ENCODE results near the gene STN1.

The STN1 gene

DNA sequence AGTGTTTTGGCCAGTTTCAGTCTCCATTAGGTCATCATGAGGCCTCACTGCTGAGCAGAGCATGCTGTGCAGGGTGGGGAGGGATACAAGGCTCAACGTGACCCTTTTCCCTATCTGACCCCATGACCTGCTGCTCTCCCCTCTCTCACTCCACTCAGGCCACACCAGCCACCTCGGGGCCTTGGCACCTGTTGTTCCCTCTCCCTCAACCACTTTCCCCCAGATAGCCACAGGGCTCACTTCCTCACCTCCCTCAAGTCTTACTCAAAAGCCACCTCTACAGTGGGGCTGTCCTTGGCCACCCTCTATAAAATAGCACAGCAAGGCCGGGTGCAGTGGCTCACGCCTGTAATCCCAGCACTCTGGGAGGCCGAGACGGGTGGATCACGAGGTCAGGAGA is 76.5 kb downstream of the STN1 start:
- Histone ChIP-seq H3K27ac (ENCODE audit: low read depth, low read length, poor library complexity, severe bottlenecking) (no peak overlapping the region), H4K20me1 (ENCODE audit: insufficient read depth, low read length) (no peaks in the 10 kb centered on the region), H3K27me3 (ENCODE audit: insufficient read depth, low read length) (no peaks in the 10 kb centered on the region), H3K4me3 (ENCODE audit: low read depth, low read length, poor library complexity, severe bottlenecking) (no peak overlapping the region), H3K36me3 (ENCODE audit: insufficient read depth, low read length) (no peaks in the 10 kb centered on the region), H3K4me1 (ENCODE audit: insufficient read depth, low read length, severe bottlenecking) (peaks cover 23% of the 10 kb centered on the region), H3K9me3 (ENCODE audit: low read length) (no peaks in the 10 kb centered on the region), H2AFZ (ENCODE audit: low read length) (no peak overlapping the region), H3K9me2 (ENCODE audit: low read depth, low read length) (no peaks in the 10 kb centered on the region), H3K9ac (ENCODE audit: low read length) (no peak overlapping the region), H3F3A (ENCODE audit: insufficient read depth, low read length) (no peaks in the 10 kb centered on the region), H3K79me2 (ENCODE audit: insufficient read depth, low read length) (no peaks in the 10 kb centered on the region), H3K4me2 (ENCODE audit: low read length) (no peak overlapping the region)
- TF ChIP-seq EZH2 (IDR thresholded peaks at IDR 0.05; ENCODE audit: borderline replicate concordance, low read length): no peak
- TF ChIP-seq, protein P1, sequence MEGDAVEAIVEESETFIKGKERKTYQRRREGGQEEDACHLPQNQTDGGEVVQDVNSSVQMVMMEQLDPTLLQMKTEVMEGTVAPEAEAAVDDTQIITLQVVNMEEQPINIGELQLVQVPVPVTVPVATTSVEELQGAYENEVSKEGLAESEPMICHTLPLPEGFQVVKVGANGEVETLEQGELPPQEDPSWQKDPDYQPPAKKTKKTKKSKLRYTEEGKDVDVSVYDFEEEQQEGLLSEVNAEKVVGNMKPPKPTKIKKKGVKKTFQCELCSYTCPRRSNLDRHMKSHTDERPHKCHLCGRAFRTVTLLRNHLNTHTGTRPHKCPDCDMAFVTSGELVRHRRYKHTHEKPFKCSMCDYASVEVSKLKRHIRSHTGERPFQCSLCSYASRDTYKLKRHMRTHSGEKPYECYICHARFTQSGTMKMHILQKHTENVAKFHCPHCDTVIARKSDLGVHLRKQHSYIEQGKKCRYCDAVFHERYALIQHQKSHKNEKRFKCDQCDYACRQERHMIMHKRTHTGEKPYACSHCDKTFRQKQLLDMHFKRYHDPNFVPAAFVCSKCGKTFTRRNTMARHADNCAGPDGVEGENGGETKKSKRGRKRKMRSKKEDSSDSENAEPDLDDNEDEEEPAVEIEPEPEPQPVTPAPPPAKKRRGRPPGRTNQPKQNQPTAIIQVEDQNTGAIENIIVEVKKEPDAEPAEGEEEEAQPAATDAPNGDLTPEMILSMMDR (IDR thresholded peaks at IDR 0.05; ENCODE audit: low read length): no peak

DNA sequence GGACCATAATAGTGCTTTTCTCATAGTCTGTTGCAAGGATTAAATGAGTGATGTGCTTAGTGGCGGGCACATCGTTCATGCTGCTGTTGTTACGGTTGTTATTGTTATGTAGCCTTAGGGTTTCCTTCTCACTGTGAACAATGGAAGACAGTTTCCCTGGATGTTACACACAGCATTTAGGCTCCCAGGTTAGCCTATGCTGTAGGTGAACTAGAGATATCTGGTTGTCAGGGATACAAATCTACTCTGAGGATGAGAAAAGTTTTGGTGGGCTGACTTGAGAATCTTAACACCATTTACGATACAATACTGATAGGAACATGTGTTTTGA is 77.3 kb downstream of the STN1 start:
- Histone ChIP-seq H3K27me3 (ENCODE audit: insufficient read depth, low read length) (no peaks in the 10 kb centered on the region), H3K27ac (ENCODE audit: low read depth, low read length, poor library complexity, severe bottlenecking) (no peak overlapping the region), H3F3A (ENCODE audit: insufficient read depth, low read length) (no peaks in the 10 kb centered on the region), H3K4me2 (ENCODE audit: low read length) (no peak overlapping the region), H3K9me3 (ENCODE audit: low read length) (no peaks in the 10 kb centered on the region), H3K4me1 (ENCODE audit: insufficient read depth, low read length, severe bottlenecking) (peaks cover 19% of the 10 kb centered on the region), H3K9ac (ENCODE audit: low read length) (no peak overlapping the region), H3K36me3 (ENCODE audit: insufficient read depth, low read length) (no peaks in the 10 kb centered on the region), H4K20me1 (ENCODE audit: insufficient read depth, low read length) (no peaks in the 10 kb centered on the region), H2AFZ (ENCODE audit: low read length) (no peak overlapping the region), H3K79me2 (ENCODE audit: insufficient read depth, low read length) (no peaks in the 10 kb centered on the region), H3K4me3 (ENCODE audit: low read depth, low read length, poor library complexity, severe bottlenecking) (no peak overlapping the region), H3K9me2 (ENCODE audit: low read depth, low read length) (no peaks in the 10 kb centered on the region)
- TF ChIP-seq EZH2 (IDR thresholded peaks at IDR 0.05; ENCODE audit: borderline replicate concordance, low read length): no peak
- TF ChIP-seq, protein P1 (IDR thresholded peaks at IDR 0.05; ENCODE audit: low read length): no peak

DNA sequence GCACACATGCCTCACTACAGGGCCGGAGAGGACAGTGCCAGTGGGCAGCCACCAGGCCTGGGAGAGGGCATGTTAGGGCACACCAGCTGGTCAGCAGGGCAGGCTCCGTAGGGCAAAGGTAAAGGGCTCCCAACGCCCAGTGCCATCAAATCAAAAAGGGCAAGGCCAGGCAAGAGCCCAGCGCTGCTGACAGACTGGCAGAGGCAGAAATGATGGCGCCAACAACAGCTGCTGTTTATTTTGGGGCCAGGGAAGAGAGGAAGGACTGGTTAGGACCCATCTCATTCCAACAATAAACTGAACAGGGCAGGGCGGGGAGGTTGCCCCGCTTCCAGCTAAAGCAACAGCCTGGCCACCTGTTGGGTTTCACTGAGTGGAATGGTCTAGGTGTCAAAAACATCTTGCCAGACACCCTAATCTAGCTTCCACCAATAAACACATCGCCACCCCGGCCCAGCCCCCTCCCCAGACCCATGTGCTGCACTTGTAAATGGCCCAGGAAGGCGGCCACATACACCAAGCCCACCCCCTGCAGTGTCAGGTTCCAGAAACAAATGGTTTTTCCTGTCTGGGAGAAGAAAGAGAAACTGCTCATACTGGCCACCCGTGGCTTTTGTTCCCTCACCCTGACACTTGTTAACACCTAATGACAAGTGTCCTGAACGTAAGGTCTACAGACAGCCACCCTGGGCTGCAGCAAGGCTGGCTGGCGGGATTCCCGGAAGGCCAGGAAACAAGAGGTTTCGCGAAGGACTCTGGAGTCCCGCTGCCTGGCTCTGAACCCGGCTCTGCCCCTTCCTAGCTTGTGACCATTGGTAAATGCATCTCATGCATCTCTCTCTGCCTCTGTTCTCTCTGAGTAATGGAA is 77.9 kb downstream of the STN1 start:
- Histone ChIP-seq H3K79me2 (ENCODE audit: insufficient read depth, low read length) (no peaks in the 10 kb centered on the region), H3K36me3 (ENCODE audit: insufficient read depth, low read length) (no peaks in the 10 kb centered on the region), H3K4me2 (ENCODE audit: low read length) (no peak overlapping the region), H3K27me3 (ENCODE audit: insufficient read depth, low read length) (no peaks in the 10 kb centered on the region), H2AFZ (ENCODE audit: low read length) (no peak overlapping the region), H3F3A (ENCODE audit: insufficient read depth, low read length) (no peaks in the 10 kb centered on the region), H4K20me1 (ENCODE audit: insufficient read depth, low read length) (no peaks in the 10 kb centered on the region), H3K9me3 (ENCODE audit: low read length) (no peaks in the 10 kb centered on the region), H3K4me3 (ENCODE audit: low read depth, low read length, poor library complexity, severe bottlenecking) (no peak overlapping the region), H3K9me2 (ENCODE audit: low read depth, low read length) (no peaks in the 10 kb centered on the region), H3K4me1 (ENCODE audit: insufficient read depth, low read length, severe bottlenecking) (peaks cover 24% of the 10 kb centered on the region), H3K9ac (ENCODE audit: low read length) (no peak overlapping the region), H3K27ac (ENCODE audit: low read depth, low read length, poor library complexity, severe bottlenecking) (no peak overlapping the region)
- TF ChIP-seq, protein P1 (IDR thresholded peaks at IDR 0.05; ENCODE audit: low read length): no peak
- TF ChIP-seq EZH2 (IDR thresholded peaks at IDR 0.05; ENCODE audit: borderline replicate concordance, low read length): no peak

Measured in OCI-LY1 (cell line).